ENCODE results near the gene LPCAT1.

Gene LPCAT1

DNA sequence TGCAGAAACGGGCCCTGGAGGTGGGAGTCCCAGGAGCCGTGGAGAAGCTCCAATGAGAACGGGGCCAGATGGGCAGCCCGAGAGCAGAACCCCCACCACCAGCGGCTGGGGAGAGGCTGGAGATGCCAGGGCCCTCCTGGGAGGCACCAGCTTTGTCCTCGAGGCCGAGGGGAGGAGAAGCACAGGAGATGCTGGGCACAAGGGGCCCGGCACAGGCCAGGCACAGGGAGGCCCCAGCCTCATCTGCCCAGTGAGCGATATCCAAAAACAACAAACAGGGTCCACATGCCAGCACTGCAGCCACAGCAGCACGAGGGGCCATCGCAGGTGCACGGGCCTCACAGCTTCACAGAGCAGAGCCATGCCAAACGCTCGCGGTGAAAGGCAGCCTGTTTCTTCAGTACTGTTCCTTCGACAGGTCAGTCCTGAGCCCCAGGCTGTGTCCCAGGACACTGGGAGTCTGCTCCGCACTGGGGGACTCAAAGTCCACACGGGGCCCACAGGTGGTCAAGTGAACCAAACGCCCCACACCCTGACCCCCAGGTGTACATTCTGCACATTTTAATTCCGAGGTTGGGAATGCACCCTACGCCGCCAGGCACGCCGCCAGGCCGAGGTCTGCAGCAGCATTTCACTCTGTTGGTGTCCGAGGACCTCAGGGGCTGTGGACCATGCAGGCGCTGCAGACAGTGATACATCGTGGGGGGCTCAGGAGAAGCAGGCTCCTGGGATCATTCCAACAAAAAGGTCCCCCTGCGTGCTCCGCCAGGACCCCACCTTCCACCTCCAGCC, 9.5 kb downstream of the LPCAT1 start:
- no peak for ATAC-seq
- no peak for TF ChIP-seq ZNF70 (CRISPR knock-in tag; IDR thresholded peaks at IDR 0.05)
- TF ChIP-seq ZFP3 (CRISPR knock-in tag; IDR thresholded peaks at IDR 0.05) = no peak
- TF ChIP-seq TOX (CRISPR knock-in tag; IDR thresholded peaks at IDR 0.05; ENCODE audit: borderline replicate concordance) = no peak
- TF ChIP-seq RARB (CRISPR knock-in tag; IDR thresholded peaks at IDR 0.05) = no peak
- TF ChIP-seq ZNF8 (CRISPR knock-in tag; IDR thresholded peaks at IDR 0.05) = no peak
- no peak for TF ChIP-seq CSDC2 (CRISPR knock-in tag; IDR thresholded peaks at IDR 0.05)
- TF ChIP-seq ESRRG (CRISPR knock-in tag; IDR thresholded peaks at IDR 0.05) = no peak
- no peak for TF ChIP-seq ARNTL (CRISPR knock-in tag; IDR thresholded peaks at IDR 0.05; ENCODE audit: borderline replicate concordance, low read depth)
- TF ChIP-seq SNAI2 (CRISPR knock-in tag; IDR thresholded peaks at IDR 0.05) = no peak
- no peak for TF ChIP-seq GLIS3 (CRISPR knock-in tag; IDR thresholded peaks at IDR 0.05)
- TF ChIP-seq, protein P1, sequence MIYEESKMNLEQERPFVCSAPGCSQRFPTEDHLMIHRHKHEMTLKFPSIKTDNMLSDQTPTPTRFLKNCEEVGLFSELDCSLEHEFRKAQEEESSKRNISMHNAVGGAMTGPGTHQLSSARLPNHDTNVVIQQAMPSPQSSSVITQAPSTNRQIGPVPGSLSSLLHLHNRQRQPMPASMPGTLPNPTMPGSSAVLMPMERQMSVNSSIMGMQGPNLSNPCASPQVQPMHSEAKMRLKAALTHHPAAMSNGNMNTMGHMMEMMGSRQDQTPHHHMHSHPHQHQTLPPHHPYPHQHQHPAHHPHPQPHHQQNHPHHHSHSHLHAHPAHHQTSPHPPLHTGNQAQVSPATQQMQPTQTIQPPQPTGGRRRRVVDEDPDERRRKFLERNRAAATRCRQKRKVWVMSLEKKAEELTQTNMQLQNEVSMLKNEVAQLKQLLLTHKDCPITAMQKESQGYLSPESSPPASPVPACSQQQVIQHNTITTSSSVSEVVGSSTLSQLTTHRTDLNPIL (CRISPR knock-in tag; IDR thresholded peaks at IDR 0.05; ENCODE audit: low read depth) = no peak
- no peak for TF ChIP-seq BACH2 (CRISPR knock-in tag; IDR thresholded peaks at IDR 0.05; ENCODE audit: borderline replicate concordance)
- TF ChIP-seq, protein P2, sequence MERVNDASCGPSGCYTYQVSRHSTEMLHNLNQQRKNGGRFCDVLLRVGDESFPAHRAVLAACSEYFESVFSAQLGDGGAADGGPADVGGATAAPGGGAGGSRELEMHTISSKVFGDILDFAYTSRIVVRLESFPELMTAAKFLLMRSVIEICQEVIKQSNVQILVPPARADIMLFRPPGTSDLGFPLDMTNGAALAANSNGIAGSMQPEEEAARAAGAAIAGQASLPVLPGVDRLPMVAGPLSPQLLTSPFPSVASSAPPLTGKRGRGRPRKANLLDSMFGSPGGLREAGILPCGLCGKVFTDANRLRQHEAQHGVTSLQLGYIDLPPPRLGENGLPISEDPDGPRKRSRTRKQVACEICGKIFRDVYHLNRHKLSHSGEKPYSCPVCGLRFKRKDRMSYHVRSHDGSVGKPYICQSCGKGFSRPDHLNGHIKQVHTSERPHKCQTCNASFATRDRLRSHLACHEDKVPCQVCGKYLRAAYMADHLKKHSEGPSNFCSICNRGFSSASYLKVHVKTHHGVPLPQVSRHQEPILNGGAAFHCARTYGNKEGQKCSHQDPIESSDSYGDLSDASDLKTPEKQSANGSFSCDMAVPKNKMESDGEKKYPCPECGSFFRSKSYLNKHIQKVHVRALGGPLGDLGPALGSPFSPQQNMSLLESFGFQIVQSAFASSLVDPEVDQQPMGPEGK (CRISPR knock-in tag; IDR thresholded peaks at IDR 0.05; ENCODE audit: borderline replicate concordance) = no peak

DNA sequence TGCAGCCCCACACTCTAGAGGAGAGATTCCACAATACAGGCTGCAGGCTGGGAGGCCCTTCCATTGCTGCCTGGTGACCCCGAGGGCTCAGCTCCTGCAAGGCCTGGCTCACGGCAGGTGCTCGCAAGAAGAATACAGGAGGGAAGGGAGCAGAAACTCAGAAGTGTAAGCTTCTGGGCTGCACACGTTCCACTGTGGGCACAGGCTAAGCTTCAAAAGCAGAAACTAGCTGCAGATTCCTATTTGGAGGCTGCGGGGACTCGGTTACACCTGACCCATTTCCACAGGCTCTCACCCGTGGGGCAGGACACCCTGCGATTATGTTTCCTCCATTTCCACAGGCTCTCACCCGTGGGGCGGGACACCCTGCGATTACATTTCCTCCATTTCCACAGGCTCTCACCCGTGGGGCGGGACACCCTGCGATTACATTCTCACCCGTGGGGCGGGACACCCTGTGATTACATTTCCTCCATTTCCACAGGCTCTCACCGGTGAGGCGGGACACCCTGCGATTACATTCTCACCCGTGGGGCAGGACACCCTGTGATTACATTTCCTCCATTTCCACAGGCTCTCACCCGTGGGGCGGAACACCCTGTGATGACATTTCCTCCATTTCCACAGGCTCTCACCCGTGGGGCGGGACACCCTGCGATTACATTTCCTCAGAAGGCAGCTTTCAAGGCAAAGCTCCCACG, 10.3 kb downstream of the LPCAT1 start:
- no peak for TF ChIP-seq PPARA (CRISPR knock-in tag; IDR thresholded peaks at IDR 0.05; ENCODE audit: borderline replicate concordance)
- no peak for TF ChIP-seq TOX (CRISPR knock-in tag; IDR thresholded peaks at IDR 0.05; ENCODE audit: borderline replicate concordance)
- TF ChIP-seq SNAI2 (CRISPR knock-in tag; IDR thresholded peaks at IDR 0.05) = no peak
- TF ChIP-seq OSR1 (CRISPR knock-in tag; IDR thresholded peaks at IDR 0.05) = no peak
- TF ChIP-seq, protein P3, sequence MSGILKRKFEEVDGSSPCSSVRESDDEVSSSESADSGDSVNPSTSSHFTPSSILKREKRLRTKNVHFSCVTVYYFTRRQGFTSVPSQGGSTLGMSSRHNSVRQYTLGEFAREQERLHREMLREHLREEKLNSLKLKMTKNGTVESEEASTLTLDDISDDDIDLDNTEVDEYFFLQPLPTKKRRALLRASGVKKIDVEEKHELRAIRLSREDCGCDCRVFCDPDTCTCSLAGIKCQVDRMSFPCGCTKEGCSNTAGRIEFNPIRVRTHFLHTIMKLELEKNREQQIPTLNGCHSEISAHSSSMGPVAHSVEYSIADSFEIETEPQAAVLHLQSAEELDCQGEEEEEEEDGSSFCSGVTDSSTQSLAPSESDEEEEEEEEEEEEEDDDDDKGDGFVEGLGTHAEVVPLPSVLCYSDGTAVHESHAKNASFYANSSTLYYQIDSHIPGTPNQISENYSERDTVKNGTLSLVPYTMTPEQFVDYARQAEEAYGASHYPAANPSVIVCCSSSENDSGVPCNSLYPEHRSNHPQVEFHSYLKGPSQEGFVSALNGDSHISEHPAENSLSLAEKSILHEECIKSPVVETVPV (CRISPR knock-in tag; IDR thresholded peaks at IDR 0.05) = no peak
- TF ChIP-seq ISL1 (CRISPR knock-in tag; IDR thresholded peaks at IDR 0.05) = no peak
- TF ChIP-seq ZFP3 (CRISPR knock-in tag; IDR thresholded peaks at IDR 0.05) = no peak
- TF ChIP-seq BACH2 (CRISPR knock-in tag; IDR thresholded peaks at IDR 0.05; ENCODE audit: borderline replicate concordance) = no peak
- TF ChIP-seq ZNF565 (CRISPR knock-in tag; conservative IDR thresholded peaks at IDR 0.05; ENCODE audit: low read depth) = no peak
- no peak for TF ChIP-seq ZFP30 (CRISPR knock-in tag; IDR thresholded peaks at IDR 0.05)
- no peak for TF ChIP-seq ESRRG (CRISPR knock-in tag; IDR thresholded peaks at IDR 0.05)
- TF ChIP-seq, protein P1 (CRISPR knock-in tag; IDR thresholded peaks at IDR 0.05; ENCODE audit: low read depth) = no peak
- TF ChIP-seq CSDC2 (CRISPR knock-in tag; IDR thresholded peaks at IDR 0.05) = no peak
- no peak for TF ChIP-seq ARNTL (CRISPR knock-in tag; IDR thresholded peaks at IDR 0.05; ENCODE audit: borderline replicate concordance, low read depth)
- TF ChIP-seq ZNF8 (CRISPR knock-in tag; IDR thresholded peaks at IDR 0.05) = no peak
- no peak for ATAC-seq

DNA sequence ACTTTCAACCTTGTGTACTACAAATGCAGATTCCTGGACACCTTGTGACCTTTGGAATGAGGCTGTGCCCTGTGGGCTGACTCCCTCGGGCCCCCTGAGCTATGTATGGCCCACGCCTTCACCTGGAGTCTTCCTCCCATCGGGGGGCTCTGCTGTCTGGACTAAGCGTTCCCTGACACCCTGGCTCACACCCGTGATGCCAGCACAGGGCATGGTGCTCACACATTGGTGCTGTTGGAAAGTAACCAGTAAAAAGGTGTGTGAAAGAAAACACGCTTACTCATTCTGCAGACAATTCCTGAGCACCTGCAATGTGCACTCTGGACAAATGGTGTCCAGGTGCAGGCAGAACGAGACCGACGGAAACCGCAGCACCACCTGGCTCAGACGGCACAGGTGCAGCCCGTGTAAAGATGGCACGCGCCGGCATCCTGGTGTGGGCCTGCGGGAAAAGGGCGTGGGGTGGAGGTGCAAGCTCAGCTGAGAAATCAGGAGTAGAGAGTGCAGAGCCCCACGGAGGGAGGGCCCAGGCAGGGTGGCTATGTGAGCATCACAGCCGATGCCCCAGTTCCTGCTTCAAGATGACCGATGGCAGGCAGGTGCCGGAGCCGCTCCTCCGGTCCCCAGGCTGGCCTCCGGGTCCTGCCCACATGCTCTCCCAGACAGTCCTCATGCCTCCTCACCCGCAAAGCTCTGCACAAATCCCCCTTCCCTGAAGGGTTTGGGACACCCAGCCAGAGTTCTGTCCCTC, 11.0 kb downstream of the LPCAT1 start:
- ATAC-seq = no peak
- TF ChIP-seq, protein P1 (CRISPR knock-in tag; IDR thresholded peaks at IDR 0.05; ENCODE audit: low read depth) = no peak
- TF ChIP-seq TCF4 (CRISPR knock-in tag; IDR thresholded peaks at IDR 0.05; ENCODE audit: borderline replicate concordance) (no peak), ARNTL (CRISPR knock-in tag; IDR thresholded peaks at IDR 0.05; ENCODE audit: borderline replicate concordance, low read depth) (no peak), ZFP3 (CRISPR knock-in tag; IDR thresholded peaks at IDR 0.05) (no peak)
